Gastrocnemius medialis (tissue), 4 donors: ENCODE measurements around the gene DYSF.

Experiments
- POLR2A ChIP-seq, 2 donors: fragments of 450-650 bp; IDR thresholded peaks; one replicate each; pipeline ENCODE4 v1.6.1; 2017; ENCODE audit warnings: antibody characterized with exemption in 2 of 2, mild to moderate bottlenecking in 2 of 2, moderate library complexity in 2 of 2
- TF ChIP-seq, protein P1 (sequence below), 5 experiments: fragments of 450-650 bp in 3 of 5; fragments of 200-600 bp in 2 of 5; sonication (generic) in 2 of 5; IDR thresholded peaks in 4 of 5; conservative IDR thresholded peaks in 1 of 5; 1 replicate in 4 of 5; 2 replicates in 1 of 5; pipeline ENCODE4 v1.5.1; 2016 to 2019; ENCODE audit warnings: antibody characterized with exemption in 5 of 5, mild to moderate bottlenecking in 3 of 5, moderate library complexity in 3 of 5

DNA sequence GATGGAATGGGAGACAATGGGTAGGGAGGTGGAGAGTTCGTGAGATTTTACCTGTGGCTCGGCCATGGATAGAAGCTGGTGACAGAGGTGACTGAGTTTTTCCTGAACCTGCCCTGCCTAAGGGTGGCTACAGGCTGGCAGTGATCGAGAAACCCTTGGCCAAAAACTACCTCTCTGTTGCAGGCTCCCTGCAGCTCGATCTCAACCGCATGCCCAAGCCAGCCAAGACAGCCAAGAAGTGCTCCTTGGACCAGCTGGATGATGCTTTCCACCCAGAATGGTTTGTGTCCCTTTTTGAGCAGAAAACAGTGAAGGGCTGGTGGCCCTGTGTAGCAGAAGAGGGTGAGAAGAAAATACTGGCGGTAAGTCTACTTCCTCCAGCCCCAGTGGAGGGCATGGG lies 225.5 kb downstream of the DYSF start:
- TF ChIP-seq, protein P1, sequence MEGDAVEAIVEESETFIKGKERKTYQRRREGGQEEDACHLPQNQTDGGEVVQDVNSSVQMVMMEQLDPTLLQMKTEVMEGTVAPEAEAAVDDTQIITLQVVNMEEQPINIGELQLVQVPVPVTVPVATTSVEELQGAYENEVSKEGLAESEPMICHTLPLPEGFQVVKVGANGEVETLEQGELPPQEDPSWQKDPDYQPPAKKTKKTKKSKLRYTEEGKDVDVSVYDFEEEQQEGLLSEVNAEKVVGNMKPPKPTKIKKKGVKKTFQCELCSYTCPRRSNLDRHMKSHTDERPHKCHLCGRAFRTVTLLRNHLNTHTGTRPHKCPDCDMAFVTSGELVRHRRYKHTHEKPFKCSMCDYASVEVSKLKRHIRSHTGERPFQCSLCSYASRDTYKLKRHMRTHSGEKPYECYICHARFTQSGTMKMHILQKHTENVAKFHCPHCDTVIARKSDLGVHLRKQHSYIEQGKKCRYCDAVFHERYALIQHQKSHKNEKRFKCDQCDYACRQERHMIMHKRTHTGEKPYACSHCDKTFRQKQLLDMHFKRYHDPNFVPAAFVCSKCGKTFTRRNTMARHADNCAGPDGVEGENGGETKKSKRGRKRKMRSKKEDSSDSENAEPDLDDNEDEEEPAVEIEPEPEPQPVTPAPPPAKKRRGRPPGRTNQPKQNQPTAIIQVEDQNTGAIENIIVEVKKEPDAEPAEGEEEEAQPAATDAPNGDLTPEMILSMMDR (IDR thresholded peaks at IDR 0.05 in 4 of 5, conservative IDR thresholded peaks at IDR 0.05 in 1 of 5), result no peak
- no peak for TF ChIP-seq POLR2A (IDR thresholded peaks at IDR 0.05)
